Activated B cell treated with CpG ODN at 0.5 μM for 24 hours (primary cell): ENCODE data around the gene AGBL4. TPM values are rescaled to one million over a fixed set of nuclear protein-coding genes. Genes with fewer than 3 reads are reported as not detected.

ENCODE experiments used
- ATAC-seq: fragments of 200-7000 bp; cut with Tn5 transposase; one replicate; pipeline ENCODE4 v1.10.0; 2021; ENCODE audit warnings: low read depth, mild to moderate bottlenecking, moderate library complexity
- CTCF ChIA-PET: fragments of 350-600 bp; sonication (Branson Sonifier 250); formaldehyde crosslinking; loops from one replicate; lab custom pipeline; 2021; ENCODE audit warnings: antibody characterized with exemption; lab: Charles Lee
- POLR2A ChIA-PET: fragments of 350-600 bp; sonication (Branson Sonifier 250); formaldehyde crosslinking; loops from one replicate; lab custom pipeline; 2021; ENCODE audit warnings: antibody characterized with exemption; lab: Charles Lee
- DNase-seq: peaks from one replicate; pipeline ENCODE4 v3.0.0; 2022
- H3K27ac Mint-ChIP-seq: one replicate; pipeline ENCODE4 v1.8.0; 2020; ENCODE audit warnings: mixed read lengths
- H3K27me3 Mint-ChIP-seq: one replicate; pipeline ENCODE4 v1.8.0; 2021; ENCODE audit warnings: mixed read lengths
- H3K36me3 Mint-ChIP-seq: one replicate; pipeline ENCODE4 v1.8.0; 2021; ENCODE audit warnings: low read depth, mixed read lengths
- H3K4me1 Mint-ChIP-seq: one replicate; pipeline ENCODE4 v1.8.0; 2021; ENCODE audit warnings: mixed read lengths
- H3K4me3 Mint-ChIP-seq: one replicate; pipeline ENCODE4 v1.8.0; 2020; ENCODE audit warnings: mild to moderate bottlenecking, mixed read lengths
- H3K9me3 Mint-ChIP-seq: one replicate; pipeline ENCODE4 v1.8.0; 2020; ENCODE audit warnings: mixed read lengths
- intact Hi-C: fragments of 100-400 bp; cut with micrococcal nuclease; formaldehyde crosslinking; loops from one replicate; pipeline ENCODE4 v1.15.1; 2024
- total RNA-seq: library from RNA; stranded (reverse); gene quantifications from 2 replicates; pipeline ENCODE4 v1.2.3, GENCODE V29; 2022
- TF ChIP-seq, protein P1 (sequence below): fragments of 200-600 bp; IDR thresholded peaks from one replicate; pipeline ENCODE4 v1.8.0; 2022; ENCODE audit warnings: antibody characterized with exemption, mild to moderate bottlenecking

Gene AGBL4
- total RNA-seq, 1 donor from 2014 or later: 0.24 TPM

DNA sequence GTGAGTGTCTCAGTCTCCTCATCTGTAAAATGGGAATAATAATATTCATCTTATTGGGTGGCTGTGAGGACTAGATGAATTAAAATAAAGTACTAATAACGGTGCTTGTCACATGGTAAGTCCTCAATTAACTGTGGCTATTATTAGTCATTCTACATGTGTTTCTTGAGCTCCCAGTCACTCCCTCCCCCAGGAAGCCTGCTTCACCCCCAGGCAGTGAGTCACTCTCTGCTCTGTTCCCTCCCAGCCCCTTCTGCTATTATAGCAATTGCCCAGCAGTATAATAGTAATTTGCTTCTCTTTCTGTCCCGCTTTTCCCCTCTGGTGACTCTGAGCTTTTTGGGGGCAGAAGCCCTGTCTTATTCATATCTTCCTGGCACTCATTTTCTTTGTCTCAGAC is 1349.1 kb downstream of the AGBL4 start:
- no peak overlapping the region for H3K27ac Mint-ChIP-seq
- ATAC-seq (no peak), DNase-seq (no peak)
- no peaks in the 10 kb centered on the region for H3K9me3 Mint-ChIP-seq
- intact Hi-C loops: loop anchor here (5.0 kb wide), 1 partner anchor 78 kb away; no protein-coding TSS in a partner anchor
- H3K4me3 Mint-ChIP-seq: no peak overlapping the region
- CTCF ChIA-PET: interaction anchor here (6.3 kb wide), 1 partner anchor 144 kb away, joined by 192 read pairs; no protein-coding TSS in a partner anchor
- peaks cover 22% of the 10 kb centered on the region for H3K27me3 Mint-ChIP-seq
- H3K4me1 Mint-ChIP-seq: peaks cover 8% of the 10 kb centered on the region
- POLR2A ChIA-PET: no interaction called here
- no peaks in the 10 kb centered on the region for H3K36me3 Mint-ChIP-seq
- TF ChIP-seq, protein P1, sequence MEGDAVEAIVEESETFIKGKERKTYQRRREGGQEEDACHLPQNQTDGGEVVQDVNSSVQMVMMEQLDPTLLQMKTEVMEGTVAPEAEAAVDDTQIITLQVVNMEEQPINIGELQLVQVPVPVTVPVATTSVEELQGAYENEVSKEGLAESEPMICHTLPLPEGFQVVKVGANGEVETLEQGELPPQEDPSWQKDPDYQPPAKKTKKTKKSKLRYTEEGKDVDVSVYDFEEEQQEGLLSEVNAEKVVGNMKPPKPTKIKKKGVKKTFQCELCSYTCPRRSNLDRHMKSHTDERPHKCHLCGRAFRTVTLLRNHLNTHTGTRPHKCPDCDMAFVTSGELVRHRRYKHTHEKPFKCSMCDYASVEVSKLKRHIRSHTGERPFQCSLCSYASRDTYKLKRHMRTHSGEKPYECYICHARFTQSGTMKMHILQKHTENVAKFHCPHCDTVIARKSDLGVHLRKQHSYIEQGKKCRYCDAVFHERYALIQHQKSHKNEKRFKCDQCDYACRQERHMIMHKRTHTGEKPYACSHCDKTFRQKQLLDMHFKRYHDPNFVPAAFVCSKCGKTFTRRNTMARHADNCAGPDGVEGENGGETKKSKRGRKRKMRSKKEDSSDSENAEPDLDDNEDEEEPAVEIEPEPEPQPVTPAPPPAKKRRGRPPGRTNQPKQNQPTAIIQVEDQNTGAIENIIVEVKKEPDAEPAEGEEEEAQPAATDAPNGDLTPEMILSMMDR: no peak

DNA sequence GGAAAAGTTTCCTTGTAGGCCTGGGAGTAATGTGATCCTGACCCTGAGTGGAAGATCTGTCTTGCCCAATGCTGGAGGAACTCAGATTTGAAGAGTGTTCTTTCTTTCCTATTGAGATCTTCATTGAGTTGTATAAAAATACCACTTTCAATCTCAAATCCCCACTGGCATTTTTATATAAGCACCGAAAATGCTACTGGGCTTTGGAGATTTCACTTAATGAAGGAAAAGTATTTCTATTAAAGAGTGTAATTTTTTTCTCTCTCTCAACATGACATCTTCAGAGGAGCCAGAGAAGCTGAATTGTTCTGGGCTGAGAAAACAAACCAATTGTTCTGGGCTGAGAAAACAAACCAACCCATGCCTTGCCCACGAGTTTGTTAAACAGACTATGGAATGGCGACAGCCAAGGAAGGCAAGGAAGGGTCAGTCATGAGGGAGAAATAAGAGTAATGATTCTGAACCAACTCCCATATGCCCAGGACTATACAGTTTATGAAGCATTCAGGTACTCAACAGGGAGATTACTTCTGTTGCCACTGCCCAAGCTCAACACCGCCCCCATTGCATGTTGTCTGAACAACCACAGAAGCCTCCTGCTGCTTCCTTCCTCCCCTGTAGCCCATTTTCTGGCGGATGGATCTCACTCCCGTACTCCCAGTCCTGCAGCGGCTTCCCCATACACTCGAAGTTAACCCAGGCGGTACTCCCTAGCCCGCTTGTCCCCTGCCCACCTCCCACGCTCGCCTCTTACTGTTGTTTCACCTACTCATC is 1350.2 kb downstream of the AGBL4 start:
- H3K27ac Mint-ChIP-seq: no peak overlapping the region
- DNase-seq (no peak), ATAC-seq (no peak)
- peaks cover 8% of the 10 kb centered on the region for H3K4me1 Mint-ChIP-seq
- ChIA-PET CTCF (interaction anchor here (2.3 kb wide), 1 partner anchor 144 kb away, joined by 11 read pairs; no protein-coding TSS in a partner anchor), POLR2A (no interaction called here)
- no peaks in the 10 kb centered on the region for H3K36me3 Mint-ChIP-seq
- no peaks in the 10 kb centered on the region for H3K9me3 Mint-ChIP-seq
- TF ChIP-seq, protein P1: no peak
- no peak overlapping the region for H3K4me3 Mint-ChIP-seq
- intact Hi-C loops: no loop called here
- peaks cover 26% of the 10 kb centered on the region for H3K27me3 Mint-ChIP-seq

DNA sequence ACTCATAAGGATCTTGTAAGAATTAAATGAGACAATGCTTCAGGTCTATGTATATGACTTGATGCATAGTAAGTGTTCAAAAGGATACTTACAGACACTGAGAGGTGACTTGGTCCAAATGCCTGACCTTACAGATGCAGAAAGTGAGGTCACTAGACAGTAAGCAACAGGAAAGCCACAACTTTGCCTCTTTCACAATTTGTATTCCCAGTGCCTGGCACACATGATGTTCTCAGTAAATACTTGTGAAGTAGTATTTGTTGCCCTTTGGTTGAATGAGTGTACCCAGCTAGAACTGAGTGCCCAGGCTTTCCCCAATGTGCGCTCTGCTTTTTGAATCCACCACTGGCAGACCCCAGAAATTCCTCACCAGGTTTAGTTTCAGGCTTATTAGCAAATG is 1352.2 kb downstream of the AGBL4 start:
- Mint-ChIP-seq H3K36me3 (no peaks in the 10 kb centered on the region), H3K4me1 (no peaks in the 10 kb centered on the region), H3K27ac (no peak overlapping the region), H3K9me3 (no peaks in the 10 kb centered on the region), H3K4me3 (no peak overlapping the region), H3K27me3 (peaks cover 23% of the 10 kb centered on the region)
- intact Hi-C loops: no loop called here
- DNase-seq: no peak
- CTCF ChIA-PET: no interaction called here
- TF ChIP-seq, protein P1: no peak
- no peak for ATAC-seq
- POLR2A ChIA-PET: no interaction called here

DNA sequence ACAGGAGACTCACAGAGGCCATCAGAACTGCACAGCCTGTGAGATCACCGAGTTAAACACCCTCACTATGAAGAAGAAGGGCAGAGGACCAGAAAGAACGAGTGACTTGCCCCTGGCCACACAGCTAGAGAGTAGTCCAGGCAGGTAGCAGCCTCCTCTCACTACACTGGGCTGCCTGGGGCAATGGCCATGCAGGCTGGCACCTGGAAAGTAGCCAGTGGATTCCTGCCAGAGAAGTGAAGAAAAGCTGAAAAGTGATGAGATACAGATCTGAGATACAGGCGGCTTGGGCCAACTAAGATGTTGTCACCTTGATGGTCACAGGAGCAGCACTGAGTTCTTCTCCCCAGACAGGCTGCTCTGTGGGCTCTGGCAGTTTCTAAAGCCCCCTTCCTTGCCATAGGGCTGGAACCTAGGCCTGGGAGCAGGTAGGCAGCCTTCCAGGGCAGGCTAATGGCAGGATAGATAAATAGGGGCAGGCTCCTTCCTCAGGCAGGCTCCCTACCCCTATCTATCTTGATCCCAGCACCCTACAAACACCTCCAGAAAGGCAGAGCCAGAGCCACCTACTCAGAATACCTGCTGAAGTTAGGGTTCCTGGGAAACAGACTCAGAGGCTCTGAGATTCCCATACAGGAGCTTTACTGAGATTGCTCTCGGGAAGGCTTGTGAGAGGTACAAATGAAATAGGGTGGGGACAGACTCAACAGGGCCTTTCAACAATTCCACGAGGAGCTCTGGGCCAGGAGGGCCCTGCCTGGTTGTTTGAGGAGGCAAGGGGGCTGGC is 1353.3 kb downstream of the AGBL4 start:
- Mint-ChIP-seq H3K27ac (no peak overlapping the region), H3K36me3 (no peaks in the 10 kb centered on the region), H3K9me3 (no peaks in the 10 kb centered on the region), H3K27me3 (peaks cover 24% of the 10 kb centered on the region), H3K4me1 (no peaks in the 10 kb centered on the region), H3K4me3 (no peak overlapping the region)
- TF ChIP-seq, protein P1: no peak
- ATAC-seq (no peak), DNase-seq (no peak)
- CTCF ChIA-PET: no interaction called here
- intact Hi-C loops: no loop called here
- POLR2A ChIA-PET: interaction anchor here (0.5 kb wide), 1 partner anchor 1828 kb away, joined by 4 read pairs; no protein-coding TSS in a partner anchor

DNA sequence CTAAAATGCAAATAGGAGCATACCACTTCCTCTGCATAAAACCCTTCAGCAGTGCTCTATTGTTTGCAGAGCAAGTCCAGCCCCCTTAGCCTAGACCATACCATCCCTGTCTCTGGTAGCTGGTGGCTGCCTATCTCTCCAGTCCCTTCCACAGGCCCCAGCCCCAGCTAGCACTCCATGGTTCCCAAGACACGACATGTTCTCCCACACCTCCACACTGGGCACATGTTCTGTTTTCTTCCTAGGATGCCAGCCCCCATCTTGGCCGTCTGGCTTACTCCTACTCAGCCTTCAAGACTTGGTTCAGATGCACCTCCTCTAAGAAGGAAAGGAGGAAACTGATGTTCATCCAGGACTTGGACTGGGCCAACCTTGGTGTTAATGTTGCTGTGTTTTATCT is 1355.4 kb downstream of the AGBL4 start:
- Mint-ChIP-seq H3K4me1 (no peaks in the 10 kb centered on the region), H3K4me3 (no peak overlapping the region), H3K36me3 (no peaks in the 10 kb centered on the region), H3K9me3 (no peaks in the 10 kb centered on the region), H3K27ac (no peak overlapping the region), H3K27me3 (peaks cover 11% of the 10 kb centered on the region)
- TF ChIP-seq, protein P1: no peak
- POLR2A ChIA-PET: no interaction called here
- CTCF ChIA-PET: interaction anchor here (1.1 kb wide), 1 partner anchor 9 kb away, joined by 6 read pairs; no protein-coding TSS in a partner anchor
- ATAC-seq (no peak), DNase-seq (no peak)
- intact Hi-C loops: no loop called here
